Activated naive CD8-positive, alpha-beta T cell treated with anti-CD3 and anti-CD28 coated beads for 36 hours (primary cell): Measurements from ENCODE around the gene TDRD5. TPM values are rescaled to one million over a fixed set of nuclear protein-coding genes. Genes with fewer than 3 reads are reported as not detected.

Experiments used
- DNase-seq: peaks from one replicate; pipeline ENCODE4 v3.0.0; 2021
- H3K27ac Mint-ChIP-seq: one replicate; pipeline ENCODE4 v1.8.0; 2022; ENCODE audit warnings: mild to moderate bottlenecking, moderate library complexity, mixed read lengths
- H3K27me3 Mint-ChIP-seq: one replicate; pipeline ENCODE4 v1.8.0; 2022; ENCODE audit warnings: mild to moderate bottlenecking, mixed read lengths
- H3K36me3 Mint-ChIP-seq: one replicate; pipeline ENCODE4 v1.8.0; 2021; ENCODE audit warnings: mild to moderate bottlenecking, mixed read lengths
- H3K4me1 Mint-ChIP-seq: one replicate; pipeline ENCODE4 v1.8.0; 2021; ENCODE audit warnings: mixed read lengths
- H3K4me3 Mint-ChIP-seq: one replicate; pipeline ENCODE4 v1.8.0; 2022; ENCODE audit warnings: mild to moderate bottlenecking, moderate library complexity, mixed read lengths
- H3K9me3 Mint-ChIP-seq: one replicate; pipeline ENCODE4 v1.8.0; 2022; ENCODE audit warnings: mixed read lengths
- total RNA-seq, 2 experiments: library from RNA; stranded (reverse); gene quantifications; one replicate each; pipeline ENCODE4 v1.2.3, GENCODE V29; 2021

TDRD5 gene, protein sequence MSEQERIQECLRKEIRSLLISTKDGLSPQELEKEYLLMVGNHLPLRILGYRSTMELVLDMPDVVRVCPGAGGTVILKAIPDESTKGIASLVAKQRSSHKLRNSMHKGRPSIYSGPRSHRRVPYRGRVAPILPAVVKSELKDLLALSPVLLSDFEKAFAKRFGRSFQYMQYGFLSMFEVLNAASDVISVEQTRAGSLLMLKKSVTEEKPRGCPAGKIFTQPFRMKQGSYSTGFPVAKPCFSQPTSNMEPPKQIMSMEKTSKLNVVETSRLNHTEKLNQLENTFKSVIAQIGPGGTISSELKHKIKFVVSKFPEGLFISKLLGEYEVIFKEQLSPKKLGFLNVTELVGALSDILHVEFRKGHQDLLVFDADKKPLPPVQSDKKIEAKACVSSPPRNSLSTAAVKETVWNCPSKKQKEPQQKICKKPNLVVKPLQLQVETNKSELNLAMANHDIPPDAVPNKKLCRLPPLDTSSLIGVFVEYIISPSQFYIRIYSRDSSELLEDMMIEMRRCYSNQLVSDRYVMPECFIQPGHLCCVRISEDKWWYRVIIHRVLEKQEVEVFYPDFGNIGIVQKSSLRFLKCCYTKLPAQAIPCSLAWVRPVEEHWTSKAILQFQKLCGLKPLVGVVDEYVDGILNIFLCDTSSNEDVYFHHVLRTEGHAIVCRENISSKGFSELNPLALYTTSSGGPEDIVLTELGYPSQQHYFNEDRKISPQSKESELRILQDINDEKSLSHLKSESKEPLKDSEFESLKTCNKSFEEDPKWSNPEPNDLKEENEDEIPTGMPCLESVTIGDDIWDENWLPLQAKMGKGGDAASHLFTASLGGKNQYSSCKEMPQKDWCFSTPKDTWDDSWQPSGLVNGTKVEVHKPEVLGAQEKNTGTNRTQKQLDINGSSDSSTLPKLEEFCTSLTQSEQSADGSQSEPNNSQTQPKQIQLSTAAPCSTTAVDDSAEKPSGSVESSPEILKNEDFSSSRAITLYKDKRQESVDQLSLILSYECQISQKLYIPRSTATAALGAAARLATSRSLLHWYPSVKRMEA
- total RNA-seq: not detected

GRCh38 chr1:179591592-179592580 lies at the start of gene TDRD5:
TDRD5 (plus strand) TSS chr1:179591832; CDS start chr1:179592616, 784 bp downstream.
- Mint-ChIP-seq H3K36me3 (no peaks in the 10 kb centered on the region), H3K27me3 (peaks cover 68% of the 10 kb centered on the region), H3K4me1 (peaks cover 3% of the 10 kb centered on the region), H3K4me3 (no peak within 1 kb of the TSS), H3K27ac (no peak within 1 kb of the TSS), H3K9me3 (no peaks in the 10 kb centered on the region)
- no peak for DNase-seq

DNA sequence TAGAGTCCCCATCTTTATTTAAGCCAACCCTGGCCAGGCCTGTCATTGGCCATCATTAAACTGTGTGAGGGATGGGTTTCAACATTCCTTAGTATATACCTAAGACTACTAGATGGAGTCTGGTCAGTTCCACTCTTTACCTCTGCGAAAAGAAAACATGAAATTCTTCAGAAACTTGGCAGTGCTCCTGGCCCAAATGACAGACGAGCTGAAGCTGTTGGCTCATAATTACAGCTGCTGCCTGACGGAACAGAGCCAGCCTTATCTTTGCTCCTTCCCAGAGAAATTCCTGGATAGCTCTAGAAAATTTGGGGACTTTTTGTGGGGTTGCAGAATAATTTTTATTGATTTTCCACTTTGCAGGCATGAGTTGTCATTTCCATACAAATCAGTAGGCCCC lies 46.3 kb upstream of the TDRD5 start:
- peaks cover 11% of the 10 kb centered on the region for H3K27me3 Mint-ChIP-seq
- no peaks in the 10 kb centered on the region for H3K9me3 Mint-ChIP-seq
- no peak for DNase-seq
- H3K36me3 Mint-ChIP-seq: no peaks in the 10 kb centered on the region
- H3K27ac Mint-ChIP-seq: no peak overlapping the region
- H3K4me1 Mint-ChIP-seq: no peaks in the 10 kb centered on the region
- no peak overlapping the region for H3K4me3 Mint-ChIP-seq

DNA sequence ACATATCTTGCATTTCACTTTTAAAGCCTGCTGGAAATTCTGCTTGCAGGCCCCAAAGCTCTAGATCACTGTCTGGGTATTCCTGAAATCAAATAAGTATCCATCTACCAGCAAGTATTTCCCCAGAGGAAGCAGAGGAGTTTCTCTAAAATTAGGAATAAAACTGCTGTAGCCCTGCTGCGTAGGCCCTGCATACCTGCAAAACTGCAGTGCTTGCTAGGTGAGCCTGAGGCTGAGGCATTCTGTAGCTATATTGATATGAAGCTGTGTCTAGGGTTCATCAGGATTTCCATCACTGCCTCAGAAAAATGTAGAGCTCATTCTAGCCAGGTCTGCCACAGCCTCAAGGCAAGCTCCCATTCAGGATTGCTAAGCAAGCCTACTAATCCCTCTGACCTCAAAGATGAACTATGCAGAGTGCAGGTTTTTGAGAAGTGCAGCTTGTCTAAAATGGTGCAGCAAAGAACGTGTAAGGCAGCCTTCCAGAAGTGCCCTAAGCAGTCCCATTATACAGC lies 44.6 kb upstream of the TDRD5 start:
- Mint-ChIP-seq H3K4me1 (no peaks in the 10 kb centered on the region), H3K4me3 (no peak overlapping the region), H3K27me3 (peaks cover 11% of the 10 kb centered on the region), H3K27ac (no peak overlapping the region), H3K36me3 (no peaks in the 10 kb centered on the region), H3K9me3 (no peaks in the 10 kb centered on the region)
- no peak for DNase-seq

- Mint-ChIP-seq H3K36me3 (no peaks in the 10 kb centered on the region), H3K27ac (no peak overlapping the region), H3K4me1 (no peaks in the 10 kb centered on the region), H3K9me3 (no peaks in the 10 kb centered on the region), H3K4me3 (no peak overlapping the region), H3K27me3 (peaks cover 7% of the 10 kb centered on the region)
- DNase-seq: no peak
Measured at GRCh38 chr1:179548666-179549367, 42.8 kb upstream of the TDRD5 start.

DNA sequence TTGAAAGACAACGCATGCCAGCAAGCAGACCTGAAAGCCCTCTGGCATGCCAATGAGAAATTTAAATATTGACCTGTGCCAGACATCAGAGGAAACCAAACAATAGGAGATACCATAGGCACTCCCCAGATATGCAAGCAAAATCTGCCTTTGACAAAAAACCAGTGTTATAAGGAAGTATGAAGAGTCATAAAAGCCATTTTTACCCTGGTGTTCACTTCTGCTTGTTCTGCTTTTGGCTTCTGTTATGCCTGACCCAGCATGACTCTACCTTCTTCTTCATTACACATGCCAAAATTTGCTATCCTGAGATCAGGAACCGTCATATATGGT lies 42.3 kb upstream of the TDRD5 start:
- no peak overlapping the region for H3K27ac Mint-ChIP-seq
- H3K9me3 Mint-ChIP-seq: no peaks in the 10 kb centered on the region
- peaks cover 7% of the 10 kb centered on the region for H3K27me3 Mint-ChIP-seq
- H3K36me3 Mint-ChIP-seq: no peaks in the 10 kb centered on the region
- no peak for DNase-seq
- no peaks in the 10 kb centered on the region for H3K4me1 Mint-ChIP-seq
- H3K4me3 Mint-ChIP-seq: no peak overlapping the region

GRCh38 chr1:179550746-179551682 lies 40.6 kb upstream of the TDRD5 start:
- no peak for DNase-seq
- Mint-ChIP-seq H3K9me3 (no peaks in the 10 kb centered on the region), H3K27me3 (peaks cover 7% of the 10 kb centered on the region), H3K36me3 (no peaks in the 10 kb centered on the region), H3K27ac (no peak overlapping the region), H3K4me1 (no peaks in the 10 kb centered on the region), H3K4me3 (no peak overlapping the region)

- Mint-ChIP-seq H3K27ac (no peak overlapping the region), H3K9me3 (no peaks in the 10 kb centered on the region), H3K4me3 (no peak overlapping the region), H3K27me3 (peaks cover 5% of the 10 kb centered on the region), H3K36me3 (no peaks in the 10 kb centered on the region), H3K4me1 (no peaks in the 10 kb centered on the region)
- DNase-seq: no peak
Measured at GRCh38 chr1:179554427-179554826, 37.2 kb upstream of the TDRD5 start.

- Mint-ChIP-seq H3K4me3 (no peak overlapping the region), H3K36me3 (no peaks in the 10 kb centered on the region), H3K4me1 (no peaks in the 10 kb centered on the region), H3K27ac (no peak overlapping the region), H3K27me3 (no peaks in the 10 kb centered on the region), H3K9me3 (no peaks in the 10 kb centered on the region)
- DNase-seq: no peak
Measured at GRCh38 chr1:179558078-179558477, 33.6 kb upstream of the TDRD5 start.

DNA sequence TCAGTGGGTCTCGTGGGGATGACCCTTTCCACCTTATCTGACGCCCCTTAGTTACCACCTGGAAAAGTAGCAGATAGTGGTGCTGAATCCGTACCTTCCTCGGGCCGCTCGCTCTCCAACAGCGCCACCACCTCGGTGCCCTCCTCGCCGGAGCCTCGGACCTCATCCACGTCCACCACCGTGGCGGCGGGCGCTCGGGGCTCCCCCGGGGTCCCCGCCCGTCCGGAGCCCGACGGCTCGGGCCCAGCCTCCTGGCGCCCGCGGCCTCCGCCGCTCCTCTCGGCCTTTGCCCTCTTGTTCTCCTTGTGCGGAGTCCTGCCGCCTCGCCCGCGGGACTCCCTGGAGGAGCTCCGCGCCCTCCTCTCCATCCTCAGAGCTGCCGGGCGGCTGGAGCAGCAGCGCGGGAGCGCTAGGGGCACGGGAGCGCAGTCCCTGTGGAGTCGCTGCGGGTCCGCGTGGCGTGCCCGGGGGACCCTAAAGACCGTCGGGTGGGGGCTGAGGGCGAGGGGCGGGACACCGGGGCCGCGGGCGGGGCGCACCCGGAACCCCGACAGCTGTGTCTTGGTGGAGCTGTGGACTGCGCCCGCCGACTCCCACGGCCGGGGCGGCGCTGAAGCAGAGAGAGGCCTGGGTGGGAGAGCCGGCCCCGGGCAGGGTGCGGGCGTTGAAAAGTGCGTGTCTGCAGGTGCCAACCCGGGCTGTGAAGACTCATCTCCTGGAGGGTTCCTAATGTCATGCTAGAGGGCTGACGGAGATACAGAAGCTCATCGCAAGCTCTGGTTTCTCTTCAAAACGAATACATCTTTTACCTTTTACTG lies 15.9 kb upstream of the TDRD5 start, which contains the start of gene NPHS2:
Gene NPHS2, minus strand, starts transcription at position 452 of the 818 bp plus-strand sequence. Its CDS starts 84 bp downstream, at position 368.
- Mint-ChIP-seq H3K4me1 (peaks cover 4% of the 10 kb centered on the region), H3K36me3 (no peaks in the 10 kb centered on the region), H3K27ac (no peak within 1 kb of the TSS), H3K4me3 (no peak within 1 kb of the TSS), H3K27me3 (peaks cover 53% of the 10 kb centered on the region), H3K9me3 (no peaks in the 10 kb centered on the region)
- DNase-seq: no peak

GRCh38 chr1:179576509-179576908 lies 15.1 kb upstream of the TDRD5 start:
- DNase-seq: no peak
- Mint-ChIP-seq H3K4me1 (peaks cover 4% of the 10 kb centered on the region), H3K36me3 (no peaks in the 10 kb centered on the region), H3K27ac (no peak overlapping the region), H3K4me3 (no peak overlapping the region), H3K27me3 (peaks cover 53% of the 10 kb centered on the region), H3K9me3 (no peaks in the 10 kb centered on the region)

DNA sequence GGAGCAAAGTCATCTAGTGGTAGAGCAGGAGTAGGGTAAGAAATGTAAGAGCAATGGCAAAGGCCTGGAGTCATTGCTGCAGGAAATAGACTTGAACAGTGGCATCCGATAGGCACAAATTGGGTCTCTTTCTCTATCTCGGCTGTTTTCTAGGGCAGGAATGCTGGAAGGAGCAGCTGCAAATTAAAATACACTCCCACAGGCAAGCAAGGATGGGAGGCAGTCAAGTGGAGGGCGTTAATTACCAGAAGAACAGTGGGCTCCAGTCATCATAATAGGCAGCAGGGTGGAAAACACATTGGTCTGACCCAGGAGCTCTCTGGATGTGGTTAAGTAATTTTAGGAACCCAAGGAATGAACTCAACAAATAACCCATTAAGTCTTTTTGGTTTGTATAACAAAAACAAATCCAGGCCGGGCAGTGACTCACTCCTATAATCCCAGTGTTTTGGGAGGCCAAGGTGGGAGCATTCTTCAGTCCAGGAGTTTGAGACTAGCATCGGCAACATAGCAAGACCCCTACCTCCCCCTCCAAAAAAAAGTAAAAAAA lies 7.8 kb upstream of the TDRD5 start:
- DNase-seq: no peak
- Mint-ChIP-seq H3K9me3 (no peaks in the 10 kb centered on the region), H3K27me3 (peaks cover 62% of the 10 kb centered on the region)

More for the DNA sequence above, 7.8 kb upstream of the TDRD5 start:
- H3K4me3 Mint-ChIP-seq: no peak overlapping the region
- no peaks in the 10 kb centered on the region for H3K4me1 Mint-ChIP-seq
- no peak overlapping the region for H3K27ac Mint-ChIP-seq
- H3K36me3 Mint-ChIP-seq: no peaks in the 10 kb centered on the region
